Kidney (tissue), 14 donors: ENCODE data around the gene C1GALT1C1. TPM values are rescaled to one million over a fixed set of nuclear protein-coding genes. Genes with fewer than 3 reads are reported as not detected.
"Not testable (repeated sequence)": the region's sequence is repeated elsewhere in the genome, so short reads cannot be mapped to it uniquely, and the experiment has no call there.

ENCODE experiments used
- DNase-seq, 5 donors: peaks; one replicate each; pipeline ENCODE4 v3.0.0-alpha.2; 2013 to 2020
- FAIRE-seq: peaks from 2 replicates; lab custom pipeline; 2012; peaks lifted over from hg19 to GRCh38; lab: Jason Lieb, UNC
- H3K27ac ChIP-seq, 2 donors: one replicate each; pipeline ENCODE4 v1.7.0; 2013; ENCODE audit warnings: low read depth in 2 of 2, low read length in 2 of 2, inconsistent platforms in 1 of 2
- H3K27me3 ChIP-seq: one replicate; pipeline ENCODE4 v1.7.1; 2013; ENCODE audit warnings: low read length, inconsistent platforms; ENCODE audit not compliant: control insufficient read depth, insufficient read depth
- H3K36me3 ChIP-seq, 3 donors: one replicate each; pipeline versions ENCODE4 v1.7.0 to v1.7.1; 2013; ENCODE audit warnings: low read length in 3 of 3, control low read depth in 1 of 3, inconsistent platforms in 1 of 3; ENCODE audit not compliant: insufficient read depth in 3 of 3, control insufficient read depth in 2 of 3
- H3K4me1 ChIP-seq, 3 donors: one replicate each; pipeline versions ENCODE4 v1.7.0 to v1.7.1; 2013; ENCODE audit warnings: low read length in 3 of 3, inconsistent platforms in 1 of 3, low read depth in 1 of 3; ENCODE audit not compliant: control insufficient read depth in 2 of 3, insufficient read depth in 2 of 3
- H3K4me3 ChIP-seq, 3 donors: one replicate each; pipeline versions ENCODE4 v1.7.0 to v1.8.1; 2013; ENCODE audit warnings: low read length in 3 of 3, control low read depth in 1 of 3, inconsistent platforms in 1 of 3
- H3K9ac ChIP-seq, 3 donors: one replicate each; pipeline versions ENCODE4 v1.7.0 to v1.7.1; 2013; ENCODE audit warnings: low read length in 3 of 3, control low read depth in 1 of 3, inconsistent platforms in 1 of 3
- H3K9me3 ChIP-seq, 3 donors: one replicate each; pipeline versions ENCODE4 v1.7.0 to v1.7.1; 2013; ENCODE audit warnings: low read length in 3 of 3, control low read depth in 1 of 3, inconsistent platforms in 1 of 3; ENCODE audit not compliant: control insufficient read depth in 2 of 3, insufficient read depth in 1 of 3
- intact Hi-C: fragments of 100-400 bp; cut with DNase I; formaldehyde crosslinking; loops from one replicate; pipeline ENCODE4 v1.11.1; 2022
- polyA plus RNA-seq: library from polyadenylated mRNA; stranded (reverse); fragments of 350-450 nt; fragmentation: Illumina TruSeq; extraction: RNeasy Lipid Tissue Mini Kit (QIAGEN cat#74804); gene quantifications from one replicate; pipeline ENCODE4 v1.2.3, GENCODE V29; 2014; ENCODE audit warnings: low read depth, low replicate concordance; ENCODE audit not compliant: insufficient read depth
- total RNA-seq: library from RNA; stranded (reverse); fragmentation: NEBNext Ultra II Directional; extraction: Animal tissue kit (Norgen Biotek cat#: 25700); gene quantifications from one replicate; pipeline ENCODE4 v1.2.1, GENCODE V29; 2021
- TF ChIP-seq, protein P1 (sequence below): IDR thresholded peaks from 3 replicates; pipeline ENCODE4 v1.5.1; 2012; ENCODE audit warnings: mild to moderate bottlenecking, moderate library complexity, borderline replicate concordance; ENCODE audit not compliant: insufficient read depth; ENCODE audit errors: extremely low read depth
- donor health status: control.
- donor health status: control.
- donor health status: control.
- donor health status: control.
- donor health status: control.
- donor health status: DM: yes; HTN: yes; CAD: no.
- donor health status: Normal renal cell carcinoma (clear cell type).

Gene C1GALT1C1
- total and polyA plus RNA-seq, 2 donors from 2014 or later: 25.4 to 35.1 TPM

DNA sequence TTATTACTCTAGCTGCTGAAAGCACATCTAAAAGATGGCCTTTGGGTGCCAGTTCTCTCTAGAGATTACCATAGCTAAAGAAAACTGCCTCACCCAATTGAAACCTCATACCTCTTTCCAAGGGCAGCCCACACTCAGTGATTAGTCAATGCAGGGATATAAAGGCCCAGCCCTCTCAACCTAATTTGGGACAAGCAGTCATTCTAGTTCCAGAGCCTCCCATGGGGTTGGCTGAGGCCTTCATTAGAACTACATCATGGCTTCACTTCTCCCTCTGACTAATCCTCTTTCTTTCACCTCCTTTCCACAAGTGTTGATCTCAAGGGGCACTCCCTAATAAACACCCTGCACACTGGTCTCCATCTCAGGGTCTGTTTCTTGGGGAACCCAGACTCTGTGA is 38.5 kb upstream of the C1GALT1C1 start:
- H3K36me3 ChIP-seq: no peaks in the 10 kb centered on the region
- FAIRE-seq: no peak
- intact Hi-C loops: no loop called here

DNA sequence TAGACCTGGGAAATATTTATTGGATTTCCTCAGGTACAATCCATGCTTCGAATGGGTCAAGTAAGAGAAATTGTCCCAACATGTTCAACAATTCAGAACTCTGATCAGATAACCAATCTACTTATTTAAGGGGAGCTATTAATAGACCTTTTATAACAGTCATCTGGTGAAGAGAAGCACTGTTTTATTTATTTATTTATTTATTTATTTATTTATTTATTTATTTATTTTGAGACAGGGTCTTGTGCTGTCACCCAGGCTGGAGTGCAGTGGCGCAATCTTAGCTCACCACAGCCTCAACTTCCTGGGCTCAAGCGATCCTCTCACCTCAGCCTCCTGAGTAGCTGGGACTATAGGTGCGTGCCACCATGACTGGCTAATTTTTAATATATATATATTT is 34.7 kb upstream of the C1GALT1C1 start:
- intact Hi-C loops, H3K27ac ChIP-seq, H3K4me3 ChIP-seq, DNase-seq, H3K9ac ChIP-seq, H3K4me1 ChIP-seq, FAIRE-seq, H3K36me3 ChIP-seq, H3K9me3 ChIP-seq, H3K27me3 ChIP-seq: not testable (repeated sequence)

More for the DNA sequence above, 38.5 kb upstream of the C1GALT1C1 start:
- H3K27ac ChIP-seq: no peak overlapping the region
- H3K9ac ChIP-seq: no peak overlapping the region
- no peak overlapping the region for H3K4me3 ChIP-seq
- H3K9me3 ChIP-seq: no peaks in the 10 kb centered on the region
- TF ChIP-seq, protein P1, sequence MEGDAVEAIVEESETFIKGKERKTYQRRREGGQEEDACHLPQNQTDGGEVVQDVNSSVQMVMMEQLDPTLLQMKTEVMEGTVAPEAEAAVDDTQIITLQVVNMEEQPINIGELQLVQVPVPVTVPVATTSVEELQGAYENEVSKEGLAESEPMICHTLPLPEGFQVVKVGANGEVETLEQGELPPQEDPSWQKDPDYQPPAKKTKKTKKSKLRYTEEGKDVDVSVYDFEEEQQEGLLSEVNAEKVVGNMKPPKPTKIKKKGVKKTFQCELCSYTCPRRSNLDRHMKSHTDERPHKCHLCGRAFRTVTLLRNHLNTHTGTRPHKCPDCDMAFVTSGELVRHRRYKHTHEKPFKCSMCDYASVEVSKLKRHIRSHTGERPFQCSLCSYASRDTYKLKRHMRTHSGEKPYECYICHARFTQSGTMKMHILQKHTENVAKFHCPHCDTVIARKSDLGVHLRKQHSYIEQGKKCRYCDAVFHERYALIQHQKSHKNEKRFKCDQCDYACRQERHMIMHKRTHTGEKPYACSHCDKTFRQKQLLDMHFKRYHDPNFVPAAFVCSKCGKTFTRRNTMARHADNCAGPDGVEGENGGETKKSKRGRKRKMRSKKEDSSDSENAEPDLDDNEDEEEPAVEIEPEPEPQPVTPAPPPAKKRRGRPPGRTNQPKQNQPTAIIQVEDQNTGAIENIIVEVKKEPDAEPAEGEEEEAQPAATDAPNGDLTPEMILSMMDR: no peak
- H3K4me1 ChIP-seq: no peaks in the 10 kb centered on the region
- no peaks in the 10 kb centered on the region for H3K27me3 ChIP-seq
- no peak for DNase-seq

DNA sequence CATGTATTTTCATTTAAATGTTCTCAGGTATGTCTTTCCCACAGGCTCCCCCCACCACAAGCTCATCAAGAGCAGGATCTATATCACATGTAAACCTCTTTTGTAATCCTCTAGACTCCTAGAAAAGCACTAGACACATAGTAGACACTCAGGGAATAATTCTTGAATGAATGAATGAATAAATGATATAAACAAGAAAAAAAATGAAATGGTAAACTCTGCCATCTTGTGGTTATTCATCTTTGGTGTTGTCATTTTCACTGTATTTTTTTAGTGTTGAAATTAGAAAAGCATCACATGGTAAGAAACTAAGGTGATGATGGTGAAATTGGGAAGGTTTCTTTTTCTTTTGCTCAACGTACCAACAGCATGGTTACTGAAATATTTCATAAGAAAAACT is 34.2 kb upstream of the C1GALT1C1 start:
- TF ChIP-seq, protein P1: no peak
- FAIRE-seq (no peak), DNase-seq (no peak)
- Histone ChIP-seq H3K4me3 (no peak overlapping the region), H3K27ac (no peak overlapping the region), H3K27me3 (no peaks in the 10 kb centered on the region), H3K4me1 (no peaks in the 10 kb centered on the region), H3K9me3 (no peaks in the 10 kb centered on the region), H3K9ac (no peak overlapping the region), H3K36me3 (no peaks in the 10 kb centered on the region)
- intact Hi-C loops: no loop called here

DNA sequence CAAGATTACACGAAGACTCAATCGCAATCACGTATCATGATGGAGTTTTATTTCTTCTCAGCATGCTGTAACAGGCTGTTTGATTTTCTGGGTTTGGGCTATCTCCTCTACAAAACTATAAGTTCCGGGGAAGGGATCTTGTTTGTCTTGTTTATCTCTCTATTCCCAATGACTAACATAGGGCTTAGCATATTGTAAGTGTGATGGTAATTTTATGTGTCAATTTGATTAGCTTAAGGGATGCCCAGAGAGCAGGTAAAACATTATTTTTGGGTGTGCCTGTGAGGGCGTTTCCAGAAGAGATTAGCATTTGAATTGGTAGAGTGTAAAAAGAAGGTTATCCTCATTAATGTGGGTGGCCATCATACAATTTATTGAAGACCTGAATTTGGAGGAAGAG is 32.8 kb upstream of the C1GALT1C1 start:
- DNase-seq (no peak), FAIRE-seq (no peak)
- no peaks in the 10 kb centered on the region for H3K36me3 ChIP-seq
- H3K4me3 ChIP-seq: no peak overlapping the region
- TF ChIP-seq, protein P1: no peak
- H3K9ac ChIP-seq: no peak overlapping the region
- no peaks in the 10 kb centered on the region for H3K4me1 ChIP-seq
- intact Hi-C loops: no loop called here
- no peaks in the 10 kb centered on the region for H3K9me3 ChIP-seq
- no peaks in the 10 kb centered on the region for H3K27me3 ChIP-seq
- H3K27ac ChIP-seq: no peak overlapping the region
